NB4 (cell line): ENCODE results near the gene PHF21B.

Experiments used
- CTCF ChIP-seq: IDR thresholded peaks from one replicate; pipeline ENCODE4 v1.5.1; 2012; ENCODE audit warnings: low read depth, low read length
- MAX ChIP-seq: IDR thresholded peaks from 2 replicates; pipeline ENCODE4 v1.6.1; 2011; ENCODE audit warnings: low read depth, low read length
- POLR2A ChIP-seq: IDR thresholded peaks from 2 replicates; pipeline ENCODE4 v1.6.1; 2011; ENCODE audit warnings: mild to moderate bottlenecking; ENCODE audit not compliant: insufficient read length; ENCODE audit errors: extremely low read depth

- TF ChIP-seq CTCF: no peak
- no peak for TF ChIP-seq MAX
- no peak for TF ChIP-seq POLR2A
Measured at GRCh38 chr22:45008186-45008681, 1.6 kb downstream of the PHF21B start.
